ENCODE measurements around the gene URI1.

DNA sequence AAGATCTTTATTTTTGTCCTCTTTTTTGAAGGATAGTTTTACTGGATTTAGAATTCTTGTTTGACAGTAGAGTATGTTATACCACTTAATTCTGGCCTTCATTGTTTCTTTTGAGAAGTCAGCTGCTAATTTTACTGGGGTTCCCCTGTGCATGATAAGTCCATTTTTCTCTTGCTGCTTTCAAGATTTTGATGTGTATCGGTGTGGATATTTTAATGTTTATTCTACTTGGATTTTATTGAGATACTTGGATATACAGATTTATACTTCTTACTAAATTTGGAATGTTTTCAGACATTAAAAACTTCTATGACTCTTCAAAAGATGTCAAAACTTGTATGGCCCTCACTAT lies 86.9 kb downstream of the URI1 start:
- TF ChIP-seq POLR2A (IDR thresholded peaks at IDR 0.05) (no peak), CTCF (IDR thresholded peaks at IDR 0.05) (no peak), POLR2AphosphoS5 (IDR thresholded peaks at IDR 0.05) (no peak)

Data from sigmoid colon (tissue), 4 donors.